ENCODE results near the gene KBTBD13.

KBTBD13 gene

GRCh38 chr15:65085207-65085753, 8.7 kb downstream of the KBTBD13 start:
- no peak for DNase-seq (ENCODE audit: extremely low read depth, low read depth)
- TF ChIP-seq CTCF (IDR thresholded peaks at IDR 0.05; ENCODE audit: low read depth, low read length), result no peak

- peak; percentile 49 for TF ChIP-seq CTCF (IDR thresholded peaks at IDR 0.05; ENCODE audit: low read depth, low read length)
- DNase-seq (ENCODE audit: extremely low read depth, low read depth), result no peak
Measured at GRCh38 chr15:65085990-65086679, 9.6 kb downstream of the KBTBD13 start.

DNA sequence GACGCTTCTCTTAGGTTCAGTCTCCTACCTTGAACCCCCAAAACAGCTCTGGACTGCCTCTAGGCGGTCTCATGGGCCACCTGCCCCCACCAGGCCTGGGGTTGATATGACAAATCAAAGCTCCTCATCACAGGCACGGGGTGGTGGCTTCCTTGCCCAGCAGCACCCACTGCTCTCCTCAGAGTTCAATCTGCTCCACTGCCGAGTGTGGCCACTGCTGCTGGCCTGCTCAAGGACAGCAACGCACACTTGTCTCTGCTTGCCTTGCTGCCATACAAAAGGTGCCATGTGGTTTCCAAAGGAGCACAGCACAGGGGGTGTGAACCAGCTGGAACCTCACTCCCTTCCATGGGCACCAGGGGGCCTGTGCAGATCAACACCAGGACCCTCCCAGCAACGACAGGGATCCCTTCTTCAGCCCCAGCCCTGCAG, 10.2 kb downstream of the KBTBD13 start:
- TF ChIP-seq CTCF (IDR thresholded peaks at IDR 0.05; ENCODE audit: low read depth, low read length), result no peak; the same call in none of the 2 replicates
- DNase-seq (ENCODE audit: extremely low read depth, low read depth), result no peak

DNA sequence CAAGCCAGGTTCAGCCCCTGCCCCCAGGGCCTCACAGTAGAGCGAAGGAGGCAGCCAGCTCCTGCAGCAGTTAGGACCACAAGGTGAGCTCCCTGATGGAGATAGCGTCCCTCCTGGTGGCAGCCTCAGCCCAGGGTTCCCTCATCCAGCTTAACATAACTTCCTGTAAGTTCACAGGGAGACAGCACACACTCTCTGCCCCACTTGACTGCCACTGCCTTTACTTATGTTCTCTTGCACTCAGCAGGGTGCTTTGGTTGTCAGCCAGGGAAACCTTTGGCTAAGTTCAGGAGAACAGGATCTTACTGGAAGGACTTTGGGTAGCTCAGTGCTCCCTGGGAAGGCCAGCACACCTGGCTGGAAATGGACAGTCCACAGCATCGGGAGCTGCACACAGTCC, 10.9 kb downstream of the KBTBD13 start:
- no peak for DNase-seq (ENCODE audit: extremely low read depth, low read depth)
- no peak for TF ChIP-seq CTCF (IDR thresholded peaks at IDR 0.05; ENCODE audit: low read depth, low read length)

- no peak for DNase-seq (ENCODE audit: extremely low read depth, low read depth)
- no peak for TF ChIP-seq CTCF (IDR thresholded peaks at IDR 0.05; ENCODE audit: low read depth, low read length)
Measured at GRCh38 chr15:65087873-65088642, 11.5 kb downstream of the KBTBD13 start.

GRCh38 chr15:65088643-65089021, 12.1 kb downstream of the KBTBD13 start:
- TF ChIP-seq CTCF (IDR thresholded peaks at IDR 0.05; ENCODE audit: low read depth, low read length), result no peak
- DNase-seq (ENCODE audit: extremely low read depth, low read depth), result no peak

Data from AG09319 (cell line).